MCF 10A (cell line): Measurements from ENCODE around the gene RPS6KA4. TPM values are rescaled to one million over a fixed set of nuclear protein-coding genes. Genes with fewer than 3 reads are reported as not detected.

Experiments used
- BruUV-seq: library from RNA; stranded (reverse); fragments of 400-500 nt; replicated peaks from 2 replicates; lab custom pipeline; 2021; lab: Mats Ljungman, UMichigan
- CTCF ChIA-PET: fragments of 300-600 bp; sonication (Branson Sonifier 250); formaldehyde crosslinking; extraction: SDS; loops from one replicate; lab custom pipeline; 2021; ENCODE audit warnings: antibody characterized with exemption, inconsistent platforms; lab: Yijun Ruan, JAX
- POLR2A ChIA-PET: fragments of 300-600, 350-650 bp; sonication (Branson Sonifier 250); formaldehyde crosslinking; extraction: SDS; loops from one replicate; lab custom pipeline; 2020; ENCODE audit warnings: antibody characterized with exemption, inconsistent platforms; lab: Yijun Ruan, JAX
- DNase-seq: peaks from one replicate; pipeline ENCODE4 v3.0.0-alpha.2; 2018; ENCODE audit not compliant: unreplicated experiment
- H3K27ac Mint-ChIP-seq: one replicate; pipeline ENCODE4 v1.8.0; 2022; ENCODE audit warnings: mild to moderate bottlenecking, low read depth, mixed read lengths; ENCODE audit not compliant: unreplicated experiment
- H3K27me3 Mint-ChIP-seq: one replicate; pipeline ENCODE4 v1.8.0; 2022; ENCODE audit warnings: mixed read lengths; ENCODE audit not compliant: insufficient read depth, unreplicated experiment
- H3K36me3 Mint-ChIP-seq: one replicate; pipeline ENCODE4 v1.8.0; 2022; ENCODE audit warnings: mild to moderate bottlenecking, moderate library complexity, mixed read lengths; ENCODE audit not compliant: insufficient read depth, unreplicated experiment
- H3K4me1 Mint-ChIP-seq: one replicate; pipeline ENCODE4 v1.8.0; 2022; ENCODE audit warnings: mixed read lengths; ENCODE audit not compliant: insufficient read depth, unreplicated experiment
- H3K4me3 Mint-ChIP-seq: one replicate; pipeline ENCODE4 v1.8.0; 2022; ENCODE audit warnings: mild to moderate bottlenecking, moderate library complexity, mixed read lengths; ENCODE audit not compliant: unreplicated experiment
- H3K9me3 Mint-ChIP-seq: one replicate; pipeline ENCODE4 v1.8.0; 2022; ENCODE audit warnings: mixed read lengths; ENCODE audit not compliant: unreplicated experiment
- CTCF ChIP-seq: fragments of 200-600 bp; IDR thresholded peaks from one replicate; pipeline ENCODE4 v1.8.0; 2022; ENCODE audit warnings: antibody characterized with exemption, mild to moderate bottlenecking; ENCODE audit not compliant: unreplicated experiment
- intact Hi-C: fragments of 100-400 bp; cut with micrococcal nuclease; formaldehyde crosslinking; loops from 2 replicates; pipeline ENCODE4 v1.14.1; 2022
- total RNA-seq: library from RNA; stranded (reverse); gene quantifications from 2 replicates; pipeline ENCODE4 v1.2.3, GENCODE V29; 2022

Gene RPS6KA4
- total RNA-seq, 1 experiment from 2014 or later: 42.5 TPM

GRCh38 chr11:64347193-64347867 lies 11.6 kb upstream of the RPS6KA4 start:
- no peak for TF ChIP-seq CTCF
- no peaks in the 10 kb centered on the region for H3K36me3 Mint-ChIP-seq
- H3K27me3 Mint-ChIP-seq: no peaks in the 10 kb centered on the region
- H3K27ac Mint-ChIP-seq: no peak overlapping the region
- peak; percentile 83 for DNase-seq
- H3K4me3 Mint-ChIP-seq: no peak overlapping the region
- no TSS peak for BruUV-seq
- peaks cover 13% of the 10 kb centered on the region for H3K4me1 Mint-ChIP-seq
- intact Hi-C loops: no loop called here
- no peaks in the 10 kb centered on the region for H3K9me3 Mint-ChIP-seq
- CTCF ChIA-PET: interaction anchor here (1.0 to 2.2 kb wide), 3 partner anchors 8 to 26 kb away, joined by 4 to 14 read pairs (median 5); no protein-coding TSS in a partner anchor
- POLR2A ChIA-PET: interaction anchor here (0.7 to 5.9 kb wide), 6 partner anchors 8 to 29 kb away, joined by 3 to 39 read pairs (median 6); partner anchors contain the start of genes PRDX5 and TRMT112

- DNase-seq: no peak
- H3K27ac Mint-ChIP-seq: no peak overlapping the region
- BruUV-seq: no TSS peak
Measured at GRCh38 chr11:64348383-64349024, 10.5 kb upstream of the RPS6KA4 start.

GRCh38 chr11:64349025-64349387 lies 10.0 kb upstream of the RPS6KA4 start:
- no peaks in the 10 kb centered on the region for H3K36me3 Mint-ChIP-seq
- ChIA-PET POLR2A (interaction anchor here (0.6 to 5.9 kb wide), 5 partner anchors 8 to 104 kb away, joined by 3 to 39 read pairs (median 4); partner anchors contain the start of genes PRDX5, RPS6KA4 and TRMT112), CTCF (interaction anchor here (0.6 to 2.4 kb wide), 7 partner anchors 8 to 99 kb away, joined by 3 to 20 read pairs (median 5); partner anchors contain the start of genes PLCB3, PRDX5 and TRMT112)
- BruUV-seq: no TSS peak
- no peak for DNase-seq
- H3K4me1 Mint-ChIP-seq: peaks cover 13% of the 10 kb centered on the region
- H3K27me3 Mint-ChIP-seq: no peaks in the 10 kb centered on the region
- TF ChIP-seq CTCF: no peak
- intact Hi-C loops: no loop called here
- H3K9me3 Mint-ChIP-seq: no peaks in the 10 kb centered on the region
- no peak overlapping the region for H3K27ac Mint-ChIP-seq
- H3K4me3 Mint-ChIP-seq: no peak overlapping the region

More at GRCh38 chr11:64348383-64349024, 10.5 kb upstream of the RPS6KA4 start:
- Mint-ChIP-seq H3K9me3 (no peaks in the 10 kb centered on the region), H3K27me3 (no peaks in the 10 kb centered on the region), H3K4me1 (peaks cover 13% of the 10 kb centered on the region), H3K36me3 (no peaks in the 10 kb centered on the region), H3K4me3 (no peak overlapping the region)
- TF ChIP-seq CTCF: no peak
- CTCF ChIA-PET: interaction anchor here (0.6 to 2.4 kb wide), 6 partner anchors 10 to 98 kb away, joined by 3 to 20 read pairs (median 6); partner anchors contain the start of genes PLCB3, PRDX5 and TRMT112
- intact Hi-C loops: no loop called here
- POLR2A ChIA-PET: interaction anchor here (0.6 to 5.9 kb wide), 4 partner anchors 9 to 37 kb away, joined by 3 to 39 read pairs (median 4); partner anchors contain the start of genes PRDX5, RPS6KA4 and TRMT112

GRCh38 chr11:64349404-64349803 lies 9.6 kb upstream of the RPS6KA4 start:
- no TSS peak for BruUV-seq
- intact Hi-C loops: no loop called here
- Mint-ChIP-seq H3K4me3 (no peak overlapping the region), H3K36me3 (no peaks in the 10 kb centered on the region), H3K27me3 (no peaks in the 10 kb centered on the region), H3K27ac (no peak overlapping the region), H3K9me3 (no peaks in the 10 kb centered on the region), H3K4me1 (peaks cover 13% of the 10 kb centered on the region)
- DNase-seq: no peak
- no peak for TF ChIP-seq CTCF
- ChIA-PET POLR2A (interaction anchor here (0.6 to 5.9 kb wide), 5 partner anchors 10 to 104 kb away, joined by 3 to 39 read pairs (median 4); partner anchors contain the start of genes PRDX5, RPS6KA4 and TRMT112), CTCF (interaction anchor here (0.6 to 2.4 kb wide), 6 partner anchors 8 to 99 kb away, joined by 3 to 20 read pairs (median 5); partner anchors contain the start of genes PLCB3, PRDX5 and TRMT112)
